Nephron (organoid): Measurements from ENCODE around the gene DDO.
A peak's percentile ranks its signal among the peaks of the same experiment; 100 is the strongest.

ENCODE experiments used
- H3K27ac Mint-ChIP-seq, 3 experiments: 2 replicates each; pipeline ENCODE4 v1.8.0; 2020; ENCODE audit warnings: mixed read lengths in 3 of 3, mild to moderate bottlenecking in 2 of 3, moderate library complexity in 1 of 3
- H3K27me3 Mint-ChIP-seq: 2 replicates; pipeline ENCODE4 v1.8.0; 2021; ENCODE audit warnings: low read depth, mild to moderate bottlenecking, moderate library complexity, mixed read lengths
- H3K36me3 Mint-ChIP-seq: 2 replicates; pipeline ENCODE4 v1.8.0; 2020; ENCODE audit warnings: low read depth, mixed read lengths
- H3K4me1 Mint-ChIP-seq: 2 replicates; pipeline ENCODE4 v1.8.0; 2020; ENCODE audit warnings: mixed read lengths
- H3K4me3 Mint-ChIP-seq, 3 experiments: 2 replicates each; pipeline ENCODE4 v1.8.0; 2020; ENCODE audit warnings: mild to moderate bottlenecking in 3 of 3, mixed read lengths in 3 of 3, moderate library complexity in 2 of 3
- H3K9me3 Mint-ChIP-seq: 2 replicates; pipeline ENCODE4 v1.8.0; 2020; ENCODE audit warnings: mixed read lengths
- TF ChIP-seq, protein P1 (sequence below), 3 experiments: fragments of 200-600 bp; sonication (generic); IDR thresholded peaks; one replicate each; pipeline ENCODE4 v1.5.0; 2021; ENCODE audit warnings: antibody characterized with exemption in 3 of 3; ENCODE audit not compliant: unreplicated experiment in 3 of 3

Gene DDO

GRCh38 chr6:110378552-110378951 lies 36.8 kb downstream of the DDO start:
- Mint-ChIP-seq H3K27ac (no peak overlapping the region), H3K27me3 (no peaks in the 10 kb centered on the region), H3K4me3 (no peak overlapping the region), H3K36me3 (no peaks in the 10 kb centered on the region), H3K4me1 (no peaks in the 10 kb centered on the region), H3K9me3 (peaks cover 15% of the 10 kb centered on the region)
- TF ChIP-seq, protein P1, sequence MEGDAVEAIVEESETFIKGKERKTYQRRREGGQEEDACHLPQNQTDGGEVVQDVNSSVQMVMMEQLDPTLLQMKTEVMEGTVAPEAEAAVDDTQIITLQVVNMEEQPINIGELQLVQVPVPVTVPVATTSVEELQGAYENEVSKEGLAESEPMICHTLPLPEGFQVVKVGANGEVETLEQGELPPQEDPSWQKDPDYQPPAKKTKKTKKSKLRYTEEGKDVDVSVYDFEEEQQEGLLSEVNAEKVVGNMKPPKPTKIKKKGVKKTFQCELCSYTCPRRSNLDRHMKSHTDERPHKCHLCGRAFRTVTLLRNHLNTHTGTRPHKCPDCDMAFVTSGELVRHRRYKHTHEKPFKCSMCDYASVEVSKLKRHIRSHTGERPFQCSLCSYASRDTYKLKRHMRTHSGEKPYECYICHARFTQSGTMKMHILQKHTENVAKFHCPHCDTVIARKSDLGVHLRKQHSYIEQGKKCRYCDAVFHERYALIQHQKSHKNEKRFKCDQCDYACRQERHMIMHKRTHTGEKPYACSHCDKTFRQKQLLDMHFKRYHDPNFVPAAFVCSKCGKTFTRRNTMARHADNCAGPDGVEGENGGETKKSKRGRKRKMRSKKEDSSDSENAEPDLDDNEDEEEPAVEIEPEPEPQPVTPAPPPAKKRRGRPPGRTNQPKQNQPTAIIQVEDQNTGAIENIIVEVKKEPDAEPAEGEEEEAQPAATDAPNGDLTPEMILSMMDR (IDR thresholded peaks at IDR 0.05; ENCODE audit: unreplicated experiment in 3 of 3), result peak in 1 of 3 experiments; percentile 33

GRCh38 chr6:110369066-110369465 lies 46.3 kb downstream of the DDO start:
- Mint-ChIP-seq H3K27ac (peak overlapping the region in 2 of 3 experiments; percentile 7 to 63), H3K4me3 (no peak overlapping the region), H3K36me3 (no peaks in the 10 kb centered on the region), H3K27me3 (no peaks in the 10 kb centered on the region), H3K9me3 (no peaks in the 10 kb centered on the region), H3K4me1 (peaks cover 5% of the 10 kb centered on the region)
- TF ChIP-seq, protein P1 (IDR thresholded peaks at IDR 0.05; ENCODE audit: unreplicated experiment in 3 of 3), result no peak

GRCh38 chr6:110368284-110368683 lies 47.1 kb downstream of the DDO start:
- Mint-ChIP-seq H3K4me1 (peaks cover 5% of the 10 kb centered on the region), H3K9me3 (no peaks in the 10 kb centered on the region), H3K27me3 (no peaks in the 10 kb centered on the region), H3K36me3 (no peaks in the 10 kb centered on the region), H3K27ac (peak overlapping the region in 1 of 3 experiments; percentile 0), H3K4me3 (no peak overlapping the region)
- TF ChIP-seq, protein P1 (IDR thresholded peaks at IDR 0.05; ENCODE audit: unreplicated experiment in 3 of 3), result no peak

DNA sequence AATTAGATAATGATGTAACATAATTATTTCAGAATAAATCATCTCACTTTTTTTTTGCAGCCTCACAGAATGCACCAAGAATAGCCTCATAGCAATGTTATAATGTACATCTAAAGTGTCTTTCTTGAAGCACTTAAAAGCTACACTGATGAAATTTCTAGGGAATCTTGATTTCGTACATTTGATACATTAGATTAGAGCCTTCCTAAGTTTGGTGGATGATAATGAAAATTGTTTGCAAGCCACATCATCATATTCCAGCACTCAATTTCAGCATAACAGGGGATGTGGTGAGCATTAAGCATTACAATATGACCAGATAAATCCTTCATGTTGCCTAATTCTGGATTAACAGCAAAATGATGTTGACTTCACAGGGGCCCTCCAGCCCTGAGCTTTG lies 47.5 kb downstream of the DDO start:
- Mint-ChIP-seq H3K36me3 (no peaks in the 10 kb centered on the region), H3K9me3 (no peaks in the 10 kb centered on the region), H3K27ac (no peak overlapping the region), H3K4me1 (peaks cover 5% of the 10 kb centered on the region), H3K4me3 (no peak overlapping the region), H3K27me3 (no peaks in the 10 kb centered on the region)
- TF ChIP-seq, protein P1 (IDR thresholded peaks at IDR 0.05; ENCODE audit: unreplicated experiment in 3 of 3), result no peak

DNA sequence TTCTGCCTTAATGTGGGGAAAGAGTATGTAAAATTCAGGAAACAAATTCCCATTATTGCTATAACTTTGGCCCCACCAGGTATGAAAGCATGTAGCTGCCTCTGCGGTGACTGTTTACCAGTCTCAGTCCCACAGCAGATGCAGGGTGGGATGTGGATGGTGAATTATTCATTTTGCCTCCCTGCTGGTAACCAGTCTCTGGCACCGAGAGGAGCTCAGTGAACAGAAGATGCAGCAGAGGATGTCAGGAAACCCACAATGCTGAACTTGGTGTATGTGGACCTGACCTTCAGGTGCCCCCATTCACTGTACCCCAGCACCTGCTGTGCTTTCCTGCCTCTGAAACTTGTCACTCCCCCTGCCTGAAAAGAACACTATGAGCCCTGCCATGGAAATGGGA lies 48.4 kb downstream of the DDO start:
- peaks cover 5% of the 10 kb centered on the region for H3K9me3 Mint-ChIP-seq

GRCh38 chr6:110366256-110366655 lies 49.1 kb downstream of the DDO start:
- peaks cover 5% of the 10 kb centered on the region for H3K4me1 Mint-ChIP-seq
- H3K36me3 Mint-ChIP-seq, result no peaks in the 10 kb centered on the region
- H3K4me3 Mint-ChIP-seq, result no peak overlapping the region
- H3K27me3 Mint-ChIP-seq, result no peaks in the 10 kb centered on the region
- H3K27ac Mint-ChIP-seq, result peak overlapping the region; percentile 3 to 58 (median 3)
- peaks cover 10% of the 10 kb centered on the region for H3K9me3 Mint-ChIP-seq
- TF ChIP-seq, protein P1 (IDR thresholded peaks at IDR 0.05; ENCODE audit: unreplicated experiment in 3 of 3), result no peak

More for the DNA sequence above, 48.4 kb downstream of the DDO start:
- Mint-ChIP-seq H3K4me3 (no peak overlapping the region), H3K27me3 (no peaks in the 10 kb centered on the region), H3K36me3 (no peaks in the 10 kb centered on the region), H3K27ac (no peak overlapping the region), H3K4me1 (peaks cover 5% of the 10 kb centered on the region)
- TF ChIP-seq, protein P1 (IDR thresholded peaks at IDR 0.05; ENCODE audit: unreplicated experiment in 3 of 3), result no peak
